Breast epithelium (tissue), 3 donors: ENCODE results near the gene PRSS8.

ENCODE experiments used
- CTCF ChIP-seq, 3 donors: fragments of 450-650 bp; IDR thresholded peaks; one replicate each; pipeline ENCODE4 v1.5.1; 2016 to 2017; ENCODE audit warnings: antibody characterized with exemption in 3 of 3, mild to moderate bottlenecking in 3 of 3, moderate library complexity in 3 of 3
- POLR2A ChIP-seq: fragments of 450-650 bp; IDR thresholded peaks from one replicate; pipeline ENCODE4 v1.6.1; 2016; ENCODE audit warnings: antibody characterized with exemption, mild to moderate bottlenecking, moderate library complexity

GRCh38 chr16:31143694-31144148 lies 8.2 kb upstream of the PRSS8 start:
- no peak for TF ChIP-seq POLR2A
- TF ChIP-seq CTCF (IDR thresholded peaks at IDR 0.05): no peak
